K562 (cell line): ENCODE data around the gene ACO2. TPM values are rescaled to one million over a fixed set of nuclear protein-coding genes. Genes with fewer than 3 reads are reported as not detected.

Experiments used
- DMBX1 ChIP-seq: fragments of 250-450 bp; sonication (Bioruptor Pico); IDR thresholded peaks from 2 replicates; pipeline ENCODE4 v1.8.0; 2022; ENCODE audit warnings: inconsistent platforms, mild to moderate bottlenecking, moderate library complexity, borderline replicate concordance
- DPF2 ChIP-seq: fragments of 450-650 bp; IDR thresholded peaks from 2 replicates; pipeline ENCODE4 v1.6.1; 2016
- ETV1 ChIP-seq: fragments of 450-650 bp; conservative IDR thresholded peaks from 2 replicates; pipeline ENCODE4 v1.6.1; 2016; ENCODE audit warnings: missing genetic modification characterization, control low read depth, low read depth, missing compliant biosample characterization
- GTF2A2 ChIP-seq: IDR thresholded peaks from 2 replicates; pipeline ENCODE4 v1.6.1; 2016; ENCODE audit warnings: mild to moderate bottlenecking, missing genetic modification characterization, missing compliant biosample characterization
- MBD1 ChIP-seq: fragments of 250-450 bp; sonication (Bioruptor Pico); IDR thresholded peaks from 2 replicates; pipeline ENCODE4 v1.8.0; 2022; ENCODE audit warnings: inconsistent platforms
- MEF2A ChIP-seq: IDR thresholded peaks from 2 replicates; pipeline ENCODE4 v1.6.1; 2011; ENCODE audit warnings: low read depth, mild to moderate bottlenecking, low read length, moderate library complexity; ENCODE audit not compliant: control insufficient read depth
- MITF ChIP-seq: IDR thresholded peaks from 2 replicates; pipeline ENCODE4 v1.6.1; 2014; ENCODE audit warnings: antibody characterized with exemption
- RB1 ChIP-seq: fragments of 450-650 bp; IDR thresholded peaks from 2 replicates; pipeline ENCODE4 v1.6.1; 2017; ENCODE audit warnings: low read depth, mild to moderate bottlenecking
- SP1 ChIP-seq: sonication (generic); formaldehyde crosslinking; IDR thresholded peaks from 2 replicates; pipeline ENCODE4 v1.8.1; 2022; ENCODE audit warnings: mild to moderate bottlenecking, missing genetic modification reagents
- TAL1 ChIP-seq: fragments of 450-650 bp; IDR thresholded peaks from 2 replicates; pipeline ENCODE4 v1.6.1; 2016; ENCODE audit warnings: mild to moderate bottlenecking
- UBTF ChIP-seq, 2 experiments: IDR thresholded peaks; 2 replicates each; pipeline ENCODE4 v1.6.1; 2012; ENCODE audit warnings: improper control_type of control experiment in 2 of 2, low read depth in 2 of 2, low read length in 2 of 2, borderline replicate concordance in 1 of 2
- XRCC3 ChIP-seq: fragments of 450-650 bp; IDR thresholded peaks from 2 replicates; pipeline ENCODE4 v1.6.1; 2017; ENCODE audit warnings: mild to moderate bottlenecking, moderate library complexity
- ZBTB8A ChIP-seq: fragments of 450-650 bp; IDR thresholded peaks from 2 replicates; pipeline ENCODE4 v1.6.1; 2018; ENCODE audit warnings: mild to moderate bottlenecking, moderate library complexity; ENCODE audit not compliant: partially characterized antibody
- ZEB2 ChIP-seq: fragments of 450-650 bp; IDR thresholded peaks from 2 replicates; pipeline ENCODE4 v1.6.1; 2016
- ZNF134 ChIP-seq: fragments of 250-450 bp; sonication (Bioruptor Pico); conservative IDR thresholded peaks from 2 replicates; pipeline ENCODE4 v1.4.0; 2020
- ZNF197 ChIP-seq: fragments of 200-800 bp; sonication (Bioruptor generic); IDR thresholded peaks from 2 replicates; pipeline ENCODE4 v1.6.1; 2016; ENCODE audit warnings: low read depth, missing genetic modification characterization, missing compliant biosample characterization
- ZNF764 ChIP-seq: fragments of 250-450 bp; sonication (Bioruptor Pico); IDR thresholded peaks from 2 replicates; pipeline ENCODE4 v1.4.0; 2020; ENCODE audit warnings: low read depth, mild to moderate bottlenecking, moderate library complexity
- polyA plus RNA-seq, 8 experiments: library from polyadenylated mRNA; depleted of rRNA in 4 of 8; stranded (reverse) in 5 of 8; unstranded in 3 of 8; fragments of >200 nt; fragmentation: Nextera tagmentation in 2 of 8; fragmentation: Illumina TruSeq in 1 of 8; extraction: Ambion mirVana in 2 of 8; extraction: Trizol in 1 of 8; gene quantifications; 2 replicates each; pipeline versions ENCODE4 v1.2.1 to v1.2.3, GENCODE V29; 2011 to 2014; ENCODE audit warnings: inconsistent platforms in 1 of 8, missing spikeins in 1 of 8
- total RNA-seq, 7 experiments: library from RNA; depleted of rRNA in 6 of 7; stranded (reverse); fragments of >200 nt in 6 of 7; fragmentation: Illumina TruSeq in 2 of 7; extraction: Trizol in 2 of 7; gene quantifications; 2 replicates each; pipeline versions ENCODE4 v1.2.1 to v1.2.3, GENCODE V29; 2011 to 2021; ENCODE audit warnings: low replicate concordance in 1 of 7
- TF ChIP-seq, protein P1 (sequence below): fragments of 450-650 bp; IDR thresholded peaks from 2 replicates; pipeline ENCODE4 v1.6.1; 2016; ENCODE audit warnings: low read depth, mild to moderate bottlenecking, moderate library complexity
- TF ChIP-seq, protein P2 (sequence below): IDR thresholded peaks from 2 replicates; pipeline ENCODE4 v1.6.1; 2016; ENCODE audit warnings: missing genetic modification characterization, missing compliant biosample characterization

The ACO2 gene
- total and polyA plus RNA-seq, 9 of the 15 experiments (the other 6 are each of a cell fraction or from before 2014, with no cell fraction given), result 16.2 to 119 (median 43.2) TPM

DNA sequence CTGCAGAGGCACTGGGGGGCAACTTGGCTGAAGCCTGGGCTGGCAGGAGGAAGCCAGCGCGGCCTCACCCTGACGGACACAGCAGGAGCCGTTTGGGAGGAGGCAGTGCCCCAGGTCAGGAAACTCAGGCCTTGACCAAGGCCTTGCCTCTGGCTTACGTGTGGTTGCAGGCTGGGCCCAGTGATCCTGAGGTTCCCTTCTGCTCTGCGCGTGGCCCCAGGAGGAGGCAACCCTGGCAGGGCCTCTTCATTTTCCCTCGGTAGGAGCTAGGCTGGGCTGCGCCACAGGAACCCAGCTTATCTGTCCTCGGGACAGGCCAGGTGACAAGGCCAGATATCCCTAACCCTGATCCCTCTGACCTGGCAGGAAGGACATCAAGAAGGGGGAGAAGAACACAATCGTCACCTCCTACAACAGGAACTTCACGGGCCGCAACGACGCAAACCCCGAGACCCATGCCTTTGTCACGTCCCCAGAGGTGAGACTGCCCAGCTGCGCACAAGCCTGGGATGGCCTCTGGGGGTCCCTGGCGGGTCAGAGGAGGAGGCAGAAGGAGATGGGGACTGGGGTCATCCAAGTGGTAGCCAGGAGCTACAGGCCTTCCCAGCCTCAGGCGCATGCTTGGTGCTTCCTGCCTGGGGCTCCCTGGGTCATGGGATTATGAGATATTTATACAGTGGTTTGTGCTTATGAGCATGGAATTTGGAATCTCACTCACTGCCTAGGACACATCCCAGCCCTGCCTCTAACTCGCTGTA is 54.7 kb downstream of the ACO2 start (continued):
- TF ChIP-seq TAL1, result peak; percentile 83
- 0 out of 2 replicates have a peak, but pooled peaks have one; percentile 59 for TF ChIP-seq DMBX1 (CRISPR knock-in tag)
- peak; percentile 77 for TF ChIP-seq MITF
- no peak for TF ChIP-seq XRCC3
- TF ChIP-seq DPF2, result peak; percentile 85
- TF ChIP-seq GTF2A2 (tag), result no peak
- TF ChIP-seq, protein P1, sequence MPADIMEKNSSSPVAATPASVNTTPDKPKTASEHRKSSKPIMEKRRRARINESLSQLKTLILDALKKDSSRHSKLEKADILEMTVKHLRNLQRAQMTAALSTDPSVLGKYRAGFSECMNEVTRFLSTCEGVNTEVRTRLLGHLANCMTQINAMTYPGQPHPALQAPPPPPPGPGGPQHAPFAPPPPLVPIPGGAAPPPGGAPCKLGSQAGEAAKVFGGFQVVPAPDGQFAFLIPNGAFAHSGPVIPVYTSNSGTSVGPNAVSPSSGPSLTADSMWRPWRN, result no peak
- TF ChIP-seq UBTF (IDR thresholded peaks at IDR 0.05; ENCODE audit: borderline replicate concordance in 1 of 2, low read depth in 2 of 2, low read length in 2 of 2), result peak in 1 of 2 experiments; percentile 89; a peak in 3 of 4 replicates
- no peak for TF ChIP-seq RB1
- 0 out of 2 replicates have a peak, but pooled peaks have one; percentile 19 for TF ChIP-seq ZNF134 (CRISPR knock-in tag)
- TF ChIP-seq ZNF197 (CRISPR knock-in tag), result peak; percentile 45; the same call in 1 of the 2 replicates
- no peak for TF ChIP-seq ZBTB8A
- no peak for TF ChIP-seq ZNF764 (CRISPR knock-in tag)
- no peak for TF ChIP-seq MBD1 (CRISPR knock-in tag)
- peak; percentile 73; the same call in 1 of the 2 replicates for TF ChIP-seq ETV1
- no peak for TF ChIP-seq MEF2A
- TF ChIP-seq SP1 (CRISPR knock-in tag), result peak; percentile 29; the same call in 1 of the 2 replicates
- TF ChIP-seq ZEB2, result peak; percentile 42; the same call in 1 of the 2 replicates
- TF ChIP-seq, protein P2, sequence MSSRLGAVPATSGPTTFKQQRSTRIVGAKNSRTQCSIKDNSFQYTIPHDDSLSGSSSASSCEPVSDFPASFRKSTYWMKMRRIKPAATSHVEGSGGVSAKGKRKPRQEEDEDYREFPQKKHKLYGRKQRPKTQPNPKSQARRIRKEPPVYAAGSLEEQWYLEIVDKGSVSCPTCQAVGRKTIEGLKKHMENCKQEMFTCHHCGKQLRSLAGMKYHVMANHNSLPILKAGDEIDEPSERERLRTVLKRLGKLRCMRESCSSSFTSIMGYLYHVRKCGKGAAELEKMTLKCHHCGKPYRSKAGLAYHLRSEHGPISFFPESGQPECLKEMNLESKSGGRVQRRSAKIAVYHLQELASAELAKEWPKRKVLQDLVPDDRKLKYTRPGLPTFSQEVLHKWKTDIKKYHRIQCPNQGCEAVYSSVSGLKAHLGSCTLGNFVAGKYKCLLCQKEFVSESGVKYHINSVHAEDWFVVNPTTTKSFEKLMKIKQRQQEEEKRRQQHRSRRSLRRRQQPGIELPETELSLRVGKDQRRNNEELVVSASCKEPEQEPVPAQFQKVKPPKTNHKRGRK (tag), result no peak
